Daoy (cell line): ENCODE results near the gene MAP1B. TPM values are rescaled to one million over a fixed set of nuclear protein-coding genes. Genes with fewer than 3 reads are reported as not detected.

Experiments used
- DNase-seq: peaks from one replicate; pipeline ENCODE4 v3.0.0-alpha.2; 2015; ENCODE audit warnings: low read depth
- total RNA-seq: library from RNA; depleted of rRNA; stranded (reverse); fragments of >200 nt; shearing (Covaris generic); gene quantifications from 2 replicates; pipeline ENCODE4 v1.2.3, GENCODE V29; 2014

Gene MAP1B
- total RNA-seq, 1 experiment from 2014 or later, result 44.0 TPM

GRCh38 chr5:72096602-72097188, 10.6 kb upstream of the MAP1B start:
- DNase-seq, result peak; percentile 25

GRCh38 chr5:72101828-72102227, 5.4 kb upstream of the MAP1B start:
- DNase-seq, result peak; percentile 55

GRCh38 chr5:72106817-72107130, 501 bp upstream of the MAP1B start:
- no peak for DNase-seq

GRCh38 chr5:72107901-72108201, 576 bp downstream of the MAP1B start:
- peak; percentile 64 for DNase-seq

- DNase-seq, result peak; percentile 78
These were observed 1.2 kb downstream of the MAP1B start for GRCh38 chr5:72108202-72109061.

GRCh38 chr5:72109062-72109411, 1.8 kb downstream of the MAP1B start:
- DNase-seq, result no peak

GRCh38 chr5:72109625-72110024, 2.4 kb downstream of the MAP1B start:
- DNase-seq, result peak; percentile 39

GRCh38 chr5:72110394-72111013, 3.2 kb downstream of the MAP1B start:
- no peak for DNase-seq

- DNase-seq, result no peak
These were observed 5.1 kb downstream of the MAP1B start for GRCh38 chr5:72112389-72112788.

GRCh38 chr5:72114629-72115028, 7.4 kb downstream of the MAP1B start:
- DNase-seq, result no peak

- DNase-seq, result no peak
These were observed 8.0 kb downstream of the MAP1B start for GRCh38 chr5:72115296-72115695.

GRCh38 chr5:72117307-72117706, 10.0 kb downstream of the MAP1B start:
- DNase-seq, result no peak

GRCh38 chr5:72121052-72121779, 13.9 kb downstream of the MAP1B start:
- DNase-seq, result no peak

GRCh38 chr5:72121780-72122445, 14.6 kb downstream of the MAP1B start:
- no peak for DNase-seq

GRCh38 chr5:72122602-72123001, 15.3 kb downstream of the MAP1B start:
- no peak for DNase-seq

GRCh38 chr5:72123764-72124376, 16.6 kb downstream of the MAP1B start:
- DNase-seq, result peak; percentile 38

- no peak for DNase-seq
These were observed 18.1 kb downstream of the MAP1B start for GRCh38 chr5:72125271-72125940.

- no peak for DNase-seq
These were observed 18.8 kb downstream of the MAP1B start for GRCh38 chr5:72125941-72126620.

- no peak for DNase-seq
These were observed 19.5 kb downstream of the MAP1B start for GRCh38 chr5:72126796-72127195.

GRCh38 chr5:72129725-72130124, 22.4 kb downstream of the MAP1B start:
- DNase-seq, result no peak

- no peak for DNase-seq
These were observed 23.1 kb downstream of the MAP1B start for GRCh38 chr5:72130351-72130761.
